HCT116 (cell line): Measurements from ENCODE around the gene CSGALNACT2. TPM values are rescaled to one million over a fixed set of nuclear protein-coding genes. Genes with fewer than 3 reads are reported as not detected.

Experiments
- ATAC-seq: fragments of 200-7000 bp; cut with Tn5 transposase; 2 replicates; pipeline ENCODE4 v1.9.1; 2020; ENCODE audit warnings: mild to moderate bottlenecking, moderate library complexity
- BruUV-seq: library from RNA; stranded (reverse); fragments of 400-500 nt; replicated peaks from 2 replicates; lab custom pipeline; 2021; lab: Mats Ljungman, UMichigan
- CTCF ChIA-PET: fragments of 300-600 bp; sonication (Branson Sonifier 250); formaldehyde crosslinking; loops from one replicate; lab custom pipeline; 2021; ENCODE audit warnings: antibody characterized with exemption; lab: Charles Lee
- POLR2A ChIA-PET: fragments of 300-600, 350-600 bp; sonication (Branson Sonifier 250); formaldehyde crosslinking; loops from one replicate; lab custom pipeline; 2021; ENCODE audit warnings: antibody characterized with exemption; lab: Charles Lee
- RAD21 ChIA-PET, 2 experiments: fragments of 300-600 bp; sonication (Branson Sonifier 250); formaldehyde crosslinking; loops; one replicate each; lab custom pipeline; 2023; ENCODE audit warnings: low total read pairs in 2 of 2; ENCODE audit not compliant: uncharacterized antibody in 2 of 2, unreplicated experiment in 2 of 2, low non-redundant PET in 1 of 2; lab: Charles Lee
- DNase-seq: peaks from one replicate; pipeline ENCODE4 v3.0.0-alpha.2; 2010; ENCODE audit warnings: low read depth, low spot score
- H2AFZ ChIP-seq: fragments of 200-600 bp; shearing (Covaris generic), sonication (generic); 2 replicates; pipeline ENCODE4 v1.6.1; 2017; ENCODE audit warnings: low read depth, mixed run types, mixed read lengths, antibody characterized with exemption, low read length; ENCODE audit not compliant: poor library complexity, severe bottlenecking
- H3K27ac ChIP-seq: 2 replicates; pipeline ENCODE4 v1.5.1; 2012; ENCODE audit warnings: low read depth, low read length
- H3K27me3 ChIP-seq: fragments of 200-600 bp; sonication (generic); 2 replicates; pipeline ENCODE4 v1.6.1; 2016; ENCODE audit warnings: mixed run types, low read length, mixed read lengths; ENCODE audit not compliant: insufficient read depth
- H3K36me3 ChIP-seq, 2 experiments: fragments of 200-500 bp in 1 of 2; fragments of 200-600 bp in 1 of 2; sonication (Bioruptor generic) in 1 of 2; sonication (generic) in 1 of 2; 2 replicates each; pipeline versions ENCODE4 v1.5.1 to v1.6.1; 2014 to 2016; ENCODE audit warnings: low read length in 2 of 2, inconsistent platforms in 1 of 2, mixed read lengths in 1 of 2, mixed run types in 1 of 2; ENCODE audit not compliant: insufficient read depth in 2 of 2, control insufficient read depth in 1 of 2
- H3K4me1 ChIP-seq, 2 experiments: fragments of 200-600 bp in 1 of 2; sonication (generic) in 1 of 2; 2 replicates each; pipeline versions ENCODE4 v1.5.1 to v1.6.1; 2012 to 2017; ENCODE audit warnings: low read length in 2 of 2, inconsistent platforms in 1 of 2, mild to moderate bottlenecking in 1 of 2, mixed read lengths in 1 of 2, mixed run types in 1 of 2, moderate library complexity in 1 of 2; ENCODE audit not compliant: insufficient read depth in 2 of 2, control insufficient read depth in 1 of 2
- H3K4me2 ChIP-seq: fragments of 200-600 bp; sonication (generic); 2 replicates; pipeline ENCODE4 v1.6.1; 2017; ENCODE audit warnings: mixed run types, low read length, mixed read lengths
- H3K4me3 ChIP-seq, 2 experiments: fragments of 200-600 bp in 1 of 2; sonication (generic) in 1 of 2; replicated peaks in 1 of 2; 2 replicates each; pipeline ENCODE4 v1.5.1; 2011 to 2016; ENCODE audit warnings: low read length in 2 of 2, control low read depth in 1 of 2, low read depth in 1 of 2, mild to moderate bottlenecking in 1 of 2, mixed read lengths in 1 of 2, mixed run types in 1 of 2
- H3K79me2 ChIP-seq: fragments of 200-600 bp; sonication (generic); 2 replicates; pipeline ENCODE4 v1.6.1; 2017; ENCODE audit warnings: mild to moderate bottlenecking, mixed run types, low read length, moderate library complexity, mixed read lengths; ENCODE audit not compliant: insufficient read depth
- H3K9ac ChIP-seq: fragments of 200-600 bp; sonication (generic); 2 replicates; pipeline ENCODE4 v1.6.1; 2016; ENCODE audit warnings: low read length, mixed read lengths
- H3K9me2 ChIP-seq: fragments of 200-600 bp; sonication (generic), shearing (Covaris generic); 2 replicates; pipeline ENCODE4 v1.6.1; 2017; ENCODE audit warnings: mixed run types, mild to moderate bottlenecking, moderate library complexity; ENCODE audit not compliant: insufficient read depth
- H3K9me3 ChIP-seq, 2 experiments: fragments of 200-500 bp in 1 of 2; fragments of 200-600 bp in 1 of 2; sonication (Bioruptor generic) in 1 of 2; sonication (generic) in 1 of 2; 2 replicates each; pipeline ENCODE4 v1.6.1; 2014 to 2017; ENCODE audit warnings: low read length in 2 of 2, mixed read lengths in 2 of 2, inconsistent platforms in 1 of 2, low read depth in 1 of 2, mild to moderate bottlenecking in 1 of 2, mixed run types in 1 of 2, moderate library complexity in 1 of 2; ENCODE audit not compliant: control insufficient read depth in 1 of 2, insufficient read depth in 1 of 2
- H4K20me1 ChIP-seq: fragments of 200-600 bp; sonication (generic), shearing (Covaris generic); 2 replicates; pipeline ENCODE4 v1.6.1; 2017; ENCODE audit warnings: mixed run types, mild to moderate bottlenecking, moderate library complexity; ENCODE audit not compliant: insufficient read depth
- POLR2AphosphoS5 ChIP-seq: IDR thresholded peaks from 2 replicates; pipeline ENCODE4 v1.6.1; 2011; ENCODE audit warnings: mild to moderate bottlenecking, low read depth, low read length, moderate library complexity
- RAD21 ChIP-seq: IDR thresholded peaks from 2 replicates; pipeline ENCODE4 v1.6.1; 2012; ENCODE audit warnings: low read depth, mild to moderate bottlenecking
- SP1 ChIP-seq: IDR thresholded peaks from 2 replicates; pipeline ENCODE4 v1.6.1; 2012; ENCODE audit warnings: low read depth
- intact Hi-C: fragments of 100-400 bp; cut with micrococcal nuclease; formaldehyde crosslinking; loops from 2 replicates; pipeline ENCODE4 v1.10.0; 2022
- total RNA-seq: library from RNA; stranded (reverse); gene quantifications from one replicate; pipeline ENCODE4 v1.2.1, GENCODE V29; 2021; ENCODE audit not compliant: unreplicated experiment
- TF ChIP-seq, protein P1 (sequence below): IDR thresholded peaks from 2 replicates; pipeline ENCODE4 v1.6.1; 2011; ENCODE audit warnings: mild to moderate bottlenecking, low read length, moderate library complexity; ENCODE audit not compliant: insufficient replicate concordance; ENCODE audit errors: extremely low read depth
- TF ChIP-seq, protein P2 (sequence below): IDR thresholded peaks from 2 replicates; pipeline ENCODE4 v1.6.1; 2012

The CSGALNACT2 gene
- total RNA-seq, 1 experiment from 2014 or later, result 9.9 TPM

DNA sequence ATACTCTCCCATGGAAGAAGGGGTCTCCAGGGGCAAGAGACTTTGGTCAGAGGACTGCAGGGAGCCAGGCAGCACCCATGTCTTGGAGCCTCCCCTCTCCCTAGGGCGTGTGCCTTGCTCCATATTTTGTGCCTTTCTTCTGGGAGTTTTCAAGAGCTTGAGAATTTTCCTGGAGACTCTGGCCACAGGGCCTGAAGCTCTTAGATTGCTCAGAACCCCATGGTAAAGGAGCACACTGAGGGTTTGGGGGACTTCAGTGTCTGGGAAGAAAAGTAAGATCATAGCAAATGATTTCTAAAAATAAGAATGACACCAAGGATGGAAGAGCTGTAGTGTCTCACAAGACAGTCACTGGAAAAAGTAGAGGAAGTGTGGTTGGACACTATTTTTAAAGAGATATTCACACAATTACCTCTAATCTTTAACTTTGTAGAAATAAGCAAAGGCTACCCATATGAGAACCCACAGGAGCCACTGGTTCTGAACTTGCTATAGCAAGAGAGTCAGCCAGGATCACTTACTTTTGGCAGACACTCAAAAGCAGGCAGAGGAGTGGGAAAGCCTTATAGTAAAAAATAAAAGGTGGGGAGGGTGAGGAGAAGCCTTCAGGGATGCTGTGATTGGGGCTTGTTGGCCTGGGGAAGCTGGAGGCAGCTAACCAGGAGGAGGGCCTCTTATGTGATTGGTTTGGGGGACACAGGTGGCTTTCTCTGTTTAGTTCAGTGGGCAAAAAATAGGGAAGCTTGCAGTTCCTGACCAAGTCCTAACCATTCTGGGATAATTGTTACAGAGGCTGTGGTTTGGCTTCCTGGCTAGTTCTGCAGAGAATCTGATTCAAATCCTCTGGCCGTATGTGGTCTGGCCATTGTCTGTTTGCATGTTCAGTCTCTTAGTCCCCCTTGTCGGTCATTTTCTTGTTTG lies 5.1 kb upstream of the CSGALNACT2 start (continued):
- TF ChIP-seq, protein P1, sequence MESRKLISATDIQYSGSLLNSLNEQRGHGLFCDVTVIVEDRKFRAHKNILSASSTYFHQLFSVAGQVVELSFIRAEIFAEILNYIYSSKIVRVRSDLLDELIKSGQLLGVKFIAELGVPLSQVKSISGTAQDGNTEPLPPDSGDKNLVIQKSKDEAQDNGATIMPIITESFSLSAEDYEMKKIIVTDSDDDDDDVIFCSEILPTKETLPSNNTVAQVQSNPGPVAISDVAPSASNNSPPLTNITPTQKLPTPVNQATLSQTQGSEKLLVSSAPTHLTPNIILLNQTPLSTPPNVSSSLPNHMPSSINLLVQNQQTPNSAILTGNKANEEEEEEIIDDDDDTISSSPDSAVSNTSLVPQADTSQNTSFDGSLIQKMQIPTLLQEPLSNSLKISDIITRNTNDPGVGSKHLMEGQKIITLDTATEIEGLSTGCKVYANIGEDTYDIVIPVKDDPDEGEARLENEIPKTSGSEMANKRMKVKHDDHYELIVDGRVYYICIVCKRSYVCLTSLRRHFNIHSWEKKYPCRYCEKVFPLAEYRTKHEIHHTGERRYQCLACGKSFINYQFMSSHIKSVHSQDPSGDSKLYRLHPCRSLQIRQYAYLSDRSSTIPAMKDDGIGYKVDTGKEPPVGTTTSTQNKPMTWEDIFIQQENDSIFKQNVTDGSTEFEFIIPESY, result no peak
- TF ChIP-seq, protein P2, sequence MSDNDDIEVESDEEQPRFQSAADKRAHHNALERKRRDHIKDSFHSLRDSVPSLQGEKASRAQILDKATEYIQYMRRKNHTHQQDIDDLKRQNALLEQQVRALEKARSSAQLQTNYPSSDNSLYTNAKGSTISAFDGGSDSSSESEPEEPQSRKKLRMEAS, result no peak

DNA sequence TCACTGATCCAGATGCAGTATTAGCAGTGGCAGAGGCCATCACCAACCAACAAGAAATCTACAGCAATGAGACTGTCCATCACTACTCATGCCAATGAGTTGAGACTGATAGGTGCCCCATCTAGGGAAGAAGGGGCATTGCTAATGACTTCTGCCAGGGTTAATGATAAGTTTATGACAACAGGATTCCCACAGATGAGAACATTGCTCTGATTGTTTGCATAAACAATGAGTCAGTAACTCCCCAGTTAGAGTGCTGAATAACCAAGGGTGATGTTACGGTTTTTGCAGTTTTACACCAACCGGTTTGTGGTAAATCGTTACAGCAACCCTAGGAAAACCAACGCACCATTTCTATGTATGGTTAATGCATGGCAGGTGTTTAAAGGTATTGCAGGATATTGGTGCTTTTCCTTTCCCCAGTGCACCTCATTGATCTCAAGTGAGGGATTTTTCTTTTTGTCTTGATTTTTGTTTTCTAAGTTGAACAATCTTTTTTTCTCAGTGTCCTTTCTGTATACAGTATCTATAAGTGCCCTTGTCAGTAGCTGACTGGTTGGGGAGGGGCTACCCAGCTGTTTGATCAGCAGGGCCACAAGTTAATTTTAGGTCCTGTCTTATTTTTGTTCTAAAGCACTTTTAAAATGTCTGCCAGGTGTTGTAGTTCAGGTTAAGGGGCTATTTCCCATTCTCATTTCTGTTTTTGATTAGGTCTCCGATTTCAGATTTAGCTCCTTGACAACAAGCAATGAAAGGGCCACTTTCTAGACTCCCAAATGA lies 3.9 kb upstream of the CSGALNACT2 start:
- TF ChIP-seq RAD21 (no peak), SP1 (no peak), POLR2AphosphoS5 (no peak)
- TF ChIP-seq, protein P1, result no peak

More for the DNA sequence above, 3.9 kb upstream of the CSGALNACT2 start:
- Histone ChIP-seq H3K36me3 (no peaks in the 10 kb centered on the region), H3K4me1 (peaks cover 7 to 15% of the 10 kb centered on the region in 2 experiments), H3K27ac (no peak overlapping the region), H3K4me2 (no peak overlapping the region), H3K27me3 (no peaks in the 10 kb centered on the region), H4K20me1 (no peaks in the 10 kb centered on the region), H3K9ac (no peak overlapping the region), H3K4me3 (no peak overlapping the region), H3K9me3 (no peaks in the 10 kb centered on the region), H2AFZ (no peak overlapping the region), H3K9me2 (no peaks in the 10 kb centered on the region), H3K79me2 (peaks cover 9% of the 10 kb centered on the region)
- intact Hi-C loops, result no loop called here
- ChIA-PET RAD21 (no interaction called here), POLR2A (no interaction called here), CTCF (no interaction called here)
- no TSS peak for BruUV-seq
- DNase-seq, result no peak
- ATAC-seq, result no peak
